Measurements from ENCODE around the gene IQGAP3.
A peak's percentile ranks its signal among the peaks of the same experiment; 100 is the strongest.

The IQGAP3 gene

GRCh38 chr1:156483397-156483796 lies 89.0 kb downstream of the IQGAP3 start:
- Mint-ChIP-seq H3K36me3 (ENCODE audit: low read depth) (peaks cover 38% of the 10 kb centered on the region), H3K27me3 (ENCODE audit: low read depth) (no peaks in the 10 kb centered on the region), H3K4me1 (ENCODE audit: low read depth) (peaks cover 39% of the 10 kb centered on the region), H3K9me3 (no peaks in the 10 kb centered on the region), H3K4me3 (no peak overlapping the region), H3K27ac (no peak overlapping the region)
- no peak for DNase-seq (ENCODE audit: low spot score)

GRCh38 chr1:156482276-156482675 lies 90.1 kb downstream of the IQGAP3 start:
- Mint-ChIP-seq H3K4me3 (no peak overlapping the region), H3K9me3 (no peaks in the 10 kb centered on the region), H3K36me3 (ENCODE audit: low read depth) (peaks cover 48% of the 10 kb centered on the region), H3K27me3 (ENCODE audit: low read depth) (no peaks in the 10 kb centered on the region), H3K4me1 (ENCODE audit: low read depth) (peaks cover 33% of the 10 kb centered on the region), H3K27ac (no peak overlapping the region)
- DNase-seq (ENCODE audit: low spot score) = no peak

GRCh38 chr1:156481527-156481926 lies 90.8 kb downstream of the IQGAP3 start:
- H3K27ac Mint-ChIP-seq = peak overlapping the region; percentile 64
- H3K9me3 Mint-ChIP-seq = no peaks in the 10 kb centered on the region
- no peak overlapping the region for H3K4me3 Mint-ChIP-seq
- H3K4me1 Mint-ChIP-seq (ENCODE audit: low read depth) = peaks cover 29% of the 10 kb centered on the region
- no peak for DNase-seq (ENCODE audit: low spot score)
- H3K27me3 Mint-ChIP-seq (ENCODE audit: low read depth) = no peaks in the 10 kb centered on the region
- peaks cover 52% of the 10 kb centered on the region for H3K36me3 Mint-ChIP-seq (ENCODE audit: low read depth)

- Mint-ChIP-seq H3K27me3 (ENCODE audit: low read depth) (no peaks in the 10 kb centered on the region), H3K4me1 (ENCODE audit: low read depth) (peaks cover 27% of the 10 kb centered on the region), H3K36me3 (ENCODE audit: low read depth) (peaks cover 58% of the 10 kb centered on the region), H3K27ac (peak overlapping the region; percentile 59), H3K9me3 (no peaks in the 10 kb centered on the region), H3K4me3 (no peak overlapping the region)
- peak; percentile 54 for DNase-seq (ENCODE audit: low spot score)
Measured at GRCh38 chr1:156480411-156481192, 91.8 kb downstream of the IQGAP3 start.

GRCh38 chr1:156480016-156480370 lies 92.4 kb downstream of the IQGAP3 start:
- H3K36me3 Mint-ChIP-seq (ENCODE audit: low read depth) = peaks cover 62% of the 10 kb centered on the region
- H3K4me3 Mint-ChIP-seq = no peak overlapping the region
- no peaks in the 10 kb centered on the region for H3K9me3 Mint-ChIP-seq
- DNase-seq (ENCODE audit: low spot score) = no peak
- peaks cover 27% of the 10 kb centered on the region for H3K4me1 Mint-ChIP-seq (ENCODE audit: low read depth)
- H3K27me3 Mint-ChIP-seq (ENCODE audit: low read depth) = no peaks in the 10 kb centered on the region
- peak overlapping the region; percentile 59 for H3K27ac Mint-ChIP-seq

GRCh38 chr1:156479093-156480015 lies 93.0 kb downstream of the IQGAP3 start:
- H3K36me3 Mint-ChIP-seq (ENCODE audit: low read depth) = peaks cover 65% of the 10 kb centered on the region
- H3K4me3 Mint-ChIP-seq = no peak overlapping the region
- peak overlapping the region; percentile 29 for H3K27ac Mint-ChIP-seq
- H3K27me3 Mint-ChIP-seq (ENCODE audit: low read depth) = no peaks in the 10 kb centered on the region
- no peak for DNase-seq (ENCODE audit: low spot score)
- H3K9me3 Mint-ChIP-seq = no peaks in the 10 kb centered on the region
- peaks cover 27% of the 10 kb centered on the region for H3K4me1 Mint-ChIP-seq (ENCODE audit: low read depth)

- H3K4me1 Mint-ChIP-seq (ENCODE audit: low read depth) = peaks cover 26% of the 10 kb centered on the region
- no peaks in the 10 kb centered on the region for H3K27me3 Mint-ChIP-seq (ENCODE audit: low read depth)
- DNase-seq (ENCODE audit: low spot score) = no peak
- peaks cover 72% of the 10 kb centered on the region for H3K36me3 Mint-ChIP-seq (ENCODE audit: low read depth)
- H3K9me3 Mint-ChIP-seq = no peaks in the 10 kb centered on the region
- no peak overlapping the region for H3K27ac Mint-ChIP-seq
- no peak overlapping the region for H3K4me3 Mint-ChIP-seq
Measured at GRCh38 chr1:156478250-156478627, 94.1 kb downstream of the IQGAP3 start.

- Mint-ChIP-seq H3K27ac (no peak overlapping the region), H3K36me3 (ENCODE audit: low read depth) (peaks cover 73% of the 10 kb centered on the region), H3K9me3 (no peaks in the 10 kb centered on the region), H3K27me3 (ENCODE audit: low read depth) (no peaks in the 10 kb centered on the region), H3K4me1 (ENCODE audit: low read depth) (peaks cover 26% of the 10 kb centered on the region), H3K4me3 (no peak overlapping the region)
- no peak for DNase-seq (ENCODE audit: low spot score)
Measured at GRCh38 chr1:156477526-156478249, 94.7 kb downstream of the IQGAP3 start.

- DNase-seq (ENCODE audit: low spot score) = peak; percentile 70
- Mint-ChIP-seq H3K9me3 (no peaks in the 10 kb centered on the region), H3K27me3 (ENCODE audit: low read depth) (no peaks in the 10 kb centered on the region), H3K4me3 (no peak overlapping the region), H3K4me1 (ENCODE audit: low read depth) (peaks cover 23% of the 10 kb centered on the region), H3K27ac (no peak overlapping the region), H3K36me3 (ENCODE audit: low read depth) (peaks cover 69% of the 10 kb centered on the region)
Measured at GRCh38 chr1:156476501-156477298, 95.7 kb downstream of the IQGAP3 start.

GRCh38 chr1:156475568-156476500 lies 96.5 kb downstream of the IQGAP3 start:
- H3K4me1 Mint-ChIP-seq (ENCODE audit: low read depth) = peaks cover 15% of the 10 kb centered on the region
- no peaks in the 10 kb centered on the region for H3K9me3 Mint-ChIP-seq
- peaks cover 61% of the 10 kb centered on the region for H3K36me3 Mint-ChIP-seq (ENCODE audit: low read depth)
- no peak for DNase-seq (ENCODE audit: low spot score)
- no peak overlapping the region for H3K4me3 Mint-ChIP-seq
- no peak overlapping the region for H3K27ac Mint-ChIP-seq
- H3K27me3 Mint-ChIP-seq (ENCODE audit: low read depth) = no peaks in the 10 kb centered on the region
